GM23338 (cell line): ENCODE results near the gene CADPS. TPM values are rescaled to one million over a fixed set of nuclear protein-coding genes. Genes with fewer than 3 reads are reported as not detected.

Experiments used
- ATAC-seq: fragments of 200-7000 bp; cut with Tn5 transposase; 3 replicates; pipeline ENCODE4 v1.9.1; 2020
- DNase-seq: peaks from one replicate; pipeline ENCODE4 v3.0.0-alpha.2; 2015; ENCODE audit warnings: low spot score
- H2AFZ ChIP-seq: fragments of 200-600 bp; sonication (generic); 2 replicates; pipeline ENCODE4 v1.8.0; 2016; ENCODE audit warnings: antibody characterized with exemption, mild to moderate bottlenecking, moderate library complexity
- H3F3A ChIP-seq: fragments of 200-600 bp; sonication (generic); replicated peaks from 2 replicates; pipeline ENCODE4 v1.8.0; 2017; ENCODE audit warnings: antibody characterized with exemption, mixed run types, low read depth
- H3K27ac ChIP-seq: fragments of 200-600 bp; sonication (generic); 2 replicates; pipeline ENCODE4 v1.6.1; 2016; ENCODE audit warnings: low read depth
- H3K27me3 ChIP-seq: fragments of 200-600 bp; sonication (generic); 2 replicates; pipeline ENCODE4 v1.8.0; 2016; ENCODE audit warnings: mild to moderate bottlenecking, mixed run types, moderate library complexity; ENCODE audit not compliant: insufficient read depth
- H3K36me3 ChIP-seq: fragments of 200-600 bp; sonication (generic); 2 replicates; pipeline ENCODE4 v1.8.0; 2016; ENCODE audit warnings: mild to moderate bottlenecking; ENCODE audit not compliant: insufficient read depth
- H3K4me1 ChIP-seq: fragments of 200-600 bp; sonication (generic); 2 replicates; pipeline ENCODE4 v1.8.0; 2016; ENCODE audit warnings: mild to moderate bottlenecking, moderate library complexity; ENCODE audit not compliant: insufficient read depth
- H3K4me2 ChIP-seq: fragments of 200-600 bp; sonication (generic); 2 replicates; pipeline ENCODE4 v1.7.1; 2017; ENCODE audit warnings: mixed run types
- H3K4me3 ChIP-seq: fragments of 200-600 bp; sonication (generic); 2 replicates; pipeline ENCODE4 v1.6.1; 2016; ENCODE audit warnings: mixed run types
- H3K79me2 ChIP-seq: fragments of 200-600 bp; sonication (generic); replicated peaks from 2 replicates; pipeline ENCODE4 v1.8.0; 2017; ENCODE audit warnings: mild to moderate bottlenecking; ENCODE audit not compliant: insufficient read depth
- H3K9me2 ChIP-seq: fragments of 200-600 bp; sonication (generic); 2 replicates; pipeline ENCODE4 v1.8.0; 2017; ENCODE audit not compliant: insufficient read depth
- H4K20me1 ChIP-seq: fragments of 200-600 bp; sonication (generic); replicated peaks from 2 replicates; pipeline ENCODE4 v1.8.0; 2017; ENCODE audit warnings: mild to moderate bottlenecking; ENCODE audit not compliant: insufficient read depth
- H3K27ac Mint-ChIP-seq: 2 replicates; pipeline ENCODE4 v1.8.0; 2020; ENCODE audit warnings: inconsistent platforms, mild to moderate bottlenecking, moderate library complexity, mixed read lengths
- H3K27me3 Mint-ChIP-seq: 3 replicates; pipeline ENCODE4 v1.8.0; 2022; ENCODE audit warnings: low read depth, mild to moderate bottlenecking, moderate library complexity, mixed read lengths, inconsistent platforms; ENCODE audit not compliant: insufficient read depth, poor library complexity
- H3K36me3 Mint-ChIP-seq: 3 replicates; pipeline ENCODE4 v1.8.0; 2021; ENCODE audit warnings: low read depth, mild to moderate bottlenecking, inconsistent platforms, moderate library complexity, mixed read lengths
- H3K4me1 Mint-ChIP-seq: 3 replicates; pipeline ENCODE4 v1.8.0; 2020; ENCODE audit warnings: mild to moderate bottlenecking, inconsistent platforms, mixed read lengths
- H3K4me3 Mint-ChIP-seq: 3 replicates; pipeline ENCODE4 v1.8.0; 2021; ENCODE audit warnings: moderate library complexity, mild to moderate bottlenecking, inconsistent platforms, mixed read lengths
- H3K9me3 Mint-ChIP-seq: 3 replicates; pipeline ENCODE4 v1.8.0; 2020; ENCODE audit warnings: moderate library complexity, mild to moderate bottlenecking, inconsistent platforms, mixed read lengths
- CREB1 ChIP-seq: fragments of 250-450 bp; sonication (Bioruptor Pico); IDR thresholded peaks from 2 replicates; pipeline ENCODE4 v1.5.0; 2020; ENCODE audit warnings: low read depth, mild to moderate bottlenecking, moderate library complexity
- EZH2 ChIP-seq: fragments of 200-600 bp; sonication (generic); IDR thresholded peaks from one replicate; pipeline ENCODE4 v1.8.0; 2017; ENCODE audit warnings: antibody characterized with exemption, mild to moderate bottlenecking, low read depth; ENCODE audit not compliant: unreplicated experiment
- EZH2phosphoT487 ChIP-seq: fragments of 200-600 bp; sonication (generic); IDR thresholded peaks from one replicate; pipeline ENCODE4 v1.8.1; 2018; ENCODE audit warnings: antibody characterized with exemption; ENCODE audit not compliant: unreplicated experiment
- JUNB ChIP-seq: IDR thresholded peaks from one replicate; pipeline ENCODE4 v1.6.1; 2016; ENCODE audit warnings: antibody characterized with exemption; ENCODE audit not compliant: unreplicated experiment
- NANOG ChIP-seq: IDR thresholded peaks from 2 replicates; pipeline ENCODE4 v1.6.1; 2016; ENCODE audit warnings: antibody characterized with exemption, borderline replicate concordance
- POLR2AphosphoS5 ChIP-seq: IDR thresholded peaks from 2 replicates; pipeline ENCODE4 v1.6.1; 2016; ENCODE audit warnings: antibody characterized with exemption, low read depth
- STAT1 ChIP-seq: IDR thresholded peaks from one replicate; pipeline ENCODE4 v1.6.1; 2016; ENCODE audit warnings: antibody characterized with exemption; ENCODE audit not compliant: unreplicated experiment
- ZNF114 ChIP-seq: fragments of 250-450 bp; sonication (Bioruptor Pico); IDR thresholded peaks from 2 replicates; pipeline ENCODE4 v1.5.0; 2020; ENCODE audit warnings: mild to moderate bottlenecking, moderate library complexity
- ZNF331 ChIP-seq: fragments of 250-450 bp; sonication (Bioruptor Pico); IDR thresholded peaks from 2 replicates; pipeline ENCODE4 v1.5.0; 2020; ENCODE audit warnings: low read depth, mild to moderate bottlenecking, moderate library complexity
- polyA plus RNA-seq: library from polyadenylated mRNA; unstranded; fragments of >200 nt; fragmentation: Nextera tagmentation; extraction: Ambion mirVana; gene quantifications from 2 replicates; pipeline ENCODE4 v1.2.1, GENCODE V29; 2016
- total RNA-seq: library from RNA; depleted of rRNA; stranded (reverse); fragments of >200 nt; shearing (Covaris generic); gene quantifications from 2 replicates; pipeline ENCODE4 v1.2.3, GENCODE V29; 2014
- TF ChIP-seq, protein P1 (sequence below), 2 experiments: fragments of 200-600 bp in 1 of 2; sonication (generic) in 1 of 2; conservative IDR thresholded peaks; 2 replicates each; pipeline versions ENCODE4 v1.5.1 to v1.6.1; 2016 to 2017; ENCODE audit warnings: antibody characterized with exemption in 2 of 2, low read depth in 2 of 2, mild to moderate bottlenecking in 2 of 2, moderate library complexity in 1 of 2
- TF ChIP-seq, protein P2 (sequence below): IDR thresholded peaks from one replicate; pipeline ENCODE4 v1.6.1; 2018; ENCODE audit warnings: antibody characterized with exemption; ENCODE audit not compliant: unreplicated experiment
- TF ChIP-seq, protein P3 (sequence below): IDR thresholded peaks from 2 replicates; pipeline ENCODE4 v1.6.1; 2016; ENCODE audit warnings: antibody characterized with exemption

CADPS gene
- total and polyA plus RNA-seq, 2 experiments from 2014 or later: 14.7 to 22.0 TPM

DNA sequence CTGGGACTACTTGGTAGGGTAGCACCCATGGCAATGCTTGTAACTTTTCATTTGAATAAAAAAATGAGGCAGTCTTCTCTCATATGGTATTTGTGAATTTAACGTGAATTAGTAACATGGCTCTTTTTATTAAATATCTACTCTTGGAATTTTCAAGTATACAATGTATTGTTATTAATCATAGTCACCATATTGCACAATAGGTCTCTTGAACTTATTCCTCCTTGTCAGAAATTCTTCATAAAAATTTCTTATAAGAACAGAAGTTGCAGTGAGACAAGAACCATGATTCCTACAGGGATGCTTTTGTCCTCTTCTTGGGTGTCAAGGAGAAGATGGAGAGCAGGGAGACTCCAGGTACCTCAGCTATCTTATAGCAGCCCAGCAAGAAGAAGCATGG, 298.1 kb downstream of the CADPS start (continued):
- TF ChIP-seq, protein P1, sequence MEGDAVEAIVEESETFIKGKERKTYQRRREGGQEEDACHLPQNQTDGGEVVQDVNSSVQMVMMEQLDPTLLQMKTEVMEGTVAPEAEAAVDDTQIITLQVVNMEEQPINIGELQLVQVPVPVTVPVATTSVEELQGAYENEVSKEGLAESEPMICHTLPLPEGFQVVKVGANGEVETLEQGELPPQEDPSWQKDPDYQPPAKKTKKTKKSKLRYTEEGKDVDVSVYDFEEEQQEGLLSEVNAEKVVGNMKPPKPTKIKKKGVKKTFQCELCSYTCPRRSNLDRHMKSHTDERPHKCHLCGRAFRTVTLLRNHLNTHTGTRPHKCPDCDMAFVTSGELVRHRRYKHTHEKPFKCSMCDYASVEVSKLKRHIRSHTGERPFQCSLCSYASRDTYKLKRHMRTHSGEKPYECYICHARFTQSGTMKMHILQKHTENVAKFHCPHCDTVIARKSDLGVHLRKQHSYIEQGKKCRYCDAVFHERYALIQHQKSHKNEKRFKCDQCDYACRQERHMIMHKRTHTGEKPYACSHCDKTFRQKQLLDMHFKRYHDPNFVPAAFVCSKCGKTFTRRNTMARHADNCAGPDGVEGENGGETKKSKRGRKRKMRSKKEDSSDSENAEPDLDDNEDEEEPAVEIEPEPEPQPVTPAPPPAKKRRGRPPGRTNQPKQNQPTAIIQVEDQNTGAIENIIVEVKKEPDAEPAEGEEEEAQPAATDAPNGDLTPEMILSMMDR (conservative IDR thresholded peaks at IDR 0.05; ENCODE audit: low read depth in 2 of 2): no peak

DNA sequence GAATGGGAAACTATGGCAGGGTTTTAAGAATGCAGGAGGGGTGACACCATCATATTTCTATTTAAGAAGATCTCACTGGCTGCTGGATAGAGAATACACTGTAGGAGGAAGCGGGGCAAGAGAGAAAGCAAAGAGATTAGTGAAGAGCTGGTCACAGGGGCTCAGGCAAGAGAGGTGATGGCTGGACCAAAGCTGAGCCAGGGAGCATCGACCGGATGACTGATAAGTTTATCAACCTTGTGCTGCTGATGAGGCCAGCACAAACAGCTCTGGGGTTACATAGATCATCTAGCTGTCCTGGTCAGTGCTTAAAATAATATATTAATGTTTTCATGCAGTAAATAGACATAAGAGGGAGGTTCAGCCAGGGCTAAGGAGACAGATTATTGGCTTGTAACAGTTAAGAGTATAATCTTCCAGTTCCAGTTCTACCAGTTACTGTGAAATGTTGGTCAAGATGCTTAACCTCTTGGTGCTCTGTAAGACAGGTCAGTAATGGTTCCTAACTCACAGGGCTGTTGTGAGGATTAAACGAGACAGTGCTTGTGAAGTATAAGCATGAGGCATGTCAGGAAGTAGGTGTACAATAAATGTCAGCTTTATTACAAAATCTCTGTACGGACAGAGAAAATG, 300.8 kb downstream of the CADPS start:
- Mint-ChIP-seq H3K36me3 (peaks cover 10% of the 10 kb centered on the region), H3K9me3 (peaks cover 15% of the 10 kb centered on the region), H3K4me1 (no peaks in the 10 kb centered on the region), H3K27ac (no peak overlapping the region), H3K27me3 (no peaks in the 10 kb centered on the region), H3K4me3 (no peak overlapping the region)
- Histone ChIP-seq H3K9me2 (no peaks in the 10 kb centered on the region), H3K36me3 (no peaks in the 10 kb centered on the region; the same call in 1 of the 2 replicates), H3K79me2 (no peaks in the 10 kb centered on the region), H2AFZ (no peak overlapping the region), H4K20me1 (no peaks in the 10 kb centered on the region), H3K4me3 (no peak overlapping the region), H3K4me2 (no peak overlapping the region), H3F3A (no peaks in the 10 kb centered on the region), H3K27me3 (no peaks in the 10 kb centered on the region), H3K4me1 (no peaks in the 10 kb centered on the region), H3K27ac (no peak overlapping the region)
- ATAC-seq (no peak), DNase-seq (no peak)
- TF ChIP-seq POLR2AphosphoS5: no peak
- TF ChIP-seq ZNF114: no peak
- TF ChIP-seq, protein P2, sequence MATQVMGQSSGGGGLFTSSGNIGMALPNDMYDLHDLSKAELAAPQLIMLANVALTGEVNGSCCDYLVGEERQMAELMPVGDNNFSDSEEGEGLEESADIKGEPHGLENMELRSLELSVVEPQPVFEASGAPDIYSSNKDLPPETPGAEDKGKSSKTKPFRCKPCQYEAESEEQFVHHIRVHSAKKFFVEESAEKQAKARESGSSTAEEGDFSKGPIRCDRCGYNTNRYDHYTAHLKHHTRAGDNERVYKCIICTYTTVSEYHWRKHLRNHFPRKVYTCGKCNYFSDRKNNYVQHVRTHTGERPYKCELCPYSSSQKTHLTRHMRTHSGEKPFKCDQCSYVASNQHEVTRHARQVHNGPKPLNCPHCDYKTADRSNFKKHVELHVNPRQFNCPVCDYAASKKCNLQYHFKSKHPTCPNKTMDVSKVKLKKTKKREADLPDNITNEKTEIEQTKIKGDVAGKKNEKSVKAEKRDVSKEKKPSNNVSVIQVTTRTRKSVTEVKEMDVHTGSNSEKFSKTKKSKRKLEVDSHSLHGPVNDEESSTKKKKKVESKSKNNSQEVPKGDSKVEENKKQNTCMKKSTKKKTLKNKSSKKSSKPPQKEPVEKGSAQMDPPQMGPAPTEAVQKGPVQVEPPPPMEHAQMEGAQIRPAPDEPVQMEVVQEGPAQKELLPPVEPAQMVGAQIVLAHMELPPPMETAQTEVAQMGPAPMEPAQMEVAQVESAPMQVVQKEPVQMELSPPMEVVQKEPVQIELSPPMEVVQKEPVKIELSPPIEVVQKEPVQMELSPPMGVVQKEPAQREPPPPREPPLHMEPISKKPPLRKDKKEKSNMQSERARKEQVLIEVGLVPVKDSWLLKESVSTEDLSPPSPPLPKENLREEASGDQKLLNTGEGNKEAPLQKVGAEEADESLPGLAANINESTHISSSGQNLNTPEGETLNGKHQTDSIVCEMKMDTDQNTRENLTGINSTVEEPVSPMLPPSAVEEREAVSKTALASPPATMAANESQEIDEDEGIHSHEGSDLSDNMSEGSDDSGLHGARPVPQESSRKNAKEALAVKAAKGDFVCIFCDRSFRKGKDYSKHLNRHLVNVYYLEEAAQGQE: no peak
- no peak for TF ChIP-seq STAT1
- TF ChIP-seq EZH2phosphoT487: no peak
- TF ChIP-seq NANOG: no peak
- no peak for TF ChIP-seq JUNB
- TF ChIP-seq, protein P3, sequence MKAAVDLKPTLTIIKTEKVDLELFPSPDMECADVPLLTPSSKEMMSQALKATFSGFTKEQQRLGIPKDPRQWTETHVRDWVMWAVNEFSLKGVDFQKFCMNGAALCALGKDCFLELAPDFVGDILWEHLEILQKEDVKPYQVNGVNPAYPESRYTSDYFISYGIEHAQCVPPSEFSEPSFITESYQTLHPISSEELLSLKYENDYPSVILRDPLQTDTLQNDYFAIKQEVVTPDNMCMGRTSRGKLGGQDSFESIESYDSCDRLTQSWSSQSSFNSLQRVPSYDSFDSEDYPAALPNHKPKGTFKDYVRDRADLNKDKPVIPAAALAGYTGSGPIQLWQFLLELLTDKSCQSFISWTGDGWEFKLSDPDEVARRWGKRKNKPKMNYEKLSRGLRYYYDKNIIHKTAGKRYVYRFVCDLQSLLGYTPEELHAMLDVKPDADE: no peak
- no peak for TF ChIP-seq ZNF331 (CRISPR knock-in tag)
- TF ChIP-seq, protein P1 (conservative IDR thresholded peaks at IDR 0.05; ENCODE audit: low read depth in 2 of 2): no peak
- TF ChIP-seq CREB1 (CRISPR knock-in tag): no peak
- TF ChIP-seq EZH2: no peak
